Omental fat pad (tissue), 4 donors: ENCODE measurements around the gene RBM47. TPM values are rescaled to one million over a fixed set of nuclear protein-coding genes. Genes with fewer than 3 reads are reported as not detected.

Experiments used
- ATAC-seq: fragments of 150-250 bp; one replicate; pipeline ENCODE4 v1.9.1; 2016; ENCODE audit warnings: mild to moderate bottlenecking, moderate library complexity; ENCODE audit not compliant: low FRiP score
- DNase-seq: peaks from one replicate; pipeline ENCODE4 v3.0.0-alpha.2; 2019; ENCODE audit warnings: low spot score
- CTCF ChIP-seq, 3 donors: fragments of 450-650 bp; IDR thresholded peaks; one replicate each; pipeline ENCODE4 v1.5.1; 2016 to 2017; ENCODE audit warnings: antibody characterized with exemption in 3 of 3, mild to moderate bottlenecking in 3 of 3, moderate library complexity in 2 of 3
- small RNA-seq: library from RNA; depleted of rRNA; stranded (forward); fragments of <200 nt; gene quantifications from one replicate; pipeline ENCODE3, GENCODE V24; 2016
- total RNA-seq, 4 donors: library from RNA; depleted of rRNA; stranded (reverse); fragments of >200 nt; gene quantifications; one replicate each; pipeline ENCODE4 v1.1.0, GENCODE V29; 2016

RBM47 gene
- total RNA-seq, 4 donors from 2014 or later = 51.0 to 124 (median 55.5) TPM

- no peak for DNase-seq
- no peak for ATAC-seq
- no peak for TF ChIP-seq CTCF (IDR thresholded peaks at IDR 0.05)
These were observed 251.0 kb downstream of the RBM47 start for GRCh38 chr4:40378619-40379018.

GRCh38 chr4:40377512-40378365 lies 251.9 kb downstream of the RBM47 start:
- DNase-seq = no peak
- no peak for TF ChIP-seq CTCF (IDR thresholded peaks at IDR 0.05)
- no peak for ATAC-seq

GRCh38 chr4:40375620-40376019 lies 254.0 kb downstream of the RBM47 start:
- ATAC-seq (no peak), DNase-seq (no peak)
- no peak for TF ChIP-seq CTCF (IDR thresholded peaks at IDR 0.05)

GRCh38 chr4:40375095-40375494 lies 254.6 kb downstream of the RBM47 start:
- no peak for TF ChIP-seq CTCF (IDR thresholded peaks at IDR 0.05)
- DNase-seq = no peak
- no peak for ATAC-seq

- DNase-seq (no peak), ATAC-seq (no peak)
- TF ChIP-seq CTCF (IDR thresholded peaks at IDR 0.05) = no peak
These were observed 256.0 kb downstream of the RBM47 start for GRCh38 chr4:40373636-40374035.

Small RNAs within 50 kb of the gene (small RNA-seq; reads per million reads assigned to genes)
- gene AC098869.1 = not detected
- gene MIR4802 = not detected
- gene RNU7-74P = not detected

Other genes starting within 250 kb of the RBM47 start
- 1 to 10 TPM; 1.1 to 6.0 (median 1.3) TPM for gene NSUN7, start 120.1 kb upstream of the RBM47 start, total RNA-seq